H1 (cell line): Measurements from ENCODE around the gene MYOCD. TPM values are rescaled to one million over a fixed set of nuclear protein-coding genes. Genes with fewer than 3 reads are reported as not detected.

Source experiments
- ATF2 ChIP-seq: IDR thresholded peaks from 2 replicates; pipeline ENCODE4 v1.6.1; 2012; ENCODE audit warnings: low read length, inconsistent platforms
- CHD2 ChIP-seq: IDR thresholded peaks from 2 replicates; pipeline ENCODE4 v1.6.1; 2012; ENCODE audit warnings: low read length, improper control_type of control experiment
- CHD7 ChIP-seq: fragments of 300-600 bp; sonication (generic); IDR thresholded peaks from 2 replicates; pipeline ENCODE4 v1.7.1; 2012; ENCODE audit warnings: low read length, moderate library complexity, mild to moderate bottlenecking, inconsistent platforms; ENCODE audit not compliant: insufficient replicate concordance
- EZH2 ChIP-seq: fragments of 200-600 bp; sonication (generic); IDR thresholded peaks from 2 replicates; pipeline ENCODE4 v1.7.1; 2012; ENCODE audit warnings: low read depth, mild to moderate bottlenecking, moderate library complexity, low read length, inconsistent platforms; ENCODE audit not compliant: severe bottlenecking
- HDAC2 ChIP-seq, 2 experiments: fragments of 300-600 bp in 1 of 2; sonication (generic) in 1 of 2; IDR thresholded peaks; 2 replicates each; pipeline ENCODE4 v1.6.1; 2011 to 2012; ENCODE audit warnings: low read depth in 2 of 2, low read length in 2 of 2, mild to moderate bottlenecking in 2 of 2, moderate library complexity in 2 of 2, borderline replicate concordance in 1 of 2, inconsistent platforms in 1 of 2
- KDM5A ChIP-seq: fragments of 200-600 bp; IDR thresholded peaks from 2 replicates; pipeline ENCODE4 v1.7.1; 2012; ENCODE audit warnings: mild to moderate bottlenecking, low read length, inconsistent platforms, mixed read lengths
- NRF1 ChIP-seq: IDR thresholded peaks from 2 replicates; pipeline ENCODE4 v1.6.1; 2011; ENCODE audit warnings: mild to moderate bottlenecking, low read depth, low read length, improper control_type of control experiment
- SIX5 ChIP-seq: IDR thresholded peaks from 2 replicates; pipeline ENCODE4 v1.6.1; 2011; ENCODE audit warnings: mild to moderate bottlenecking, low read depth, low read length
- SP2 ChIP-seq: IDR thresholded peaks from 2 replicates; pipeline ENCODE4 v1.6.1; 2012; ENCODE audit warnings: mild to moderate bottlenecking, low read length, inconsistent platforms
- ZNF274 ChIP-seq: IDR thresholded peaks from 2 replicates; pipeline ENCODE4 v1.7.0; 2012; ENCODE audit warnings: low read length, borderline replicate concordance; ENCODE audit errors: extremely low read depth
- polyA plus RNA-seq, 7 experiments: library from polyadenylated mRNA; depleted of rRNA in 3 of 7; stranded (reverse) in 5 of 7; unstranded in 2 of 7; fragments of >200 nt in 5 of 7; fragments of 200-250 nt in 2 of 7; gene quantifications; 1 replicate in 5 of 7; 2 replicates in 1 of 7; 4 replicates in 1 of 7; pipeline versions ENCODE4 v1.2.1 to v1.2.3, GENCODE V29; 2011 to 2013; ENCODE audit warnings: missing spikeins in 2 of 7, mixed read lengths in 2 of 7
- total RNA-seq: library from RNA; stranded (reverse); fragmentation: NEBNext Ultra II Directional; extraction: Animal tissue kit (Norgen Biotek cat#: 25700); gene quantifications from 2 replicates; pipeline ENCODE4 v1.2.1, GENCODE V29; 2021

Gene MYOCD
- total and polyA plus RNA-seq, 2 of the 8 experiments (the other 6 are each of a cell fraction or from before 2014, with no cell fraction given), result 0.30 to 4.9 TPM

- TF ChIP-seq ATF2 (no peak), HDAC2 (IDR thresholded peaks at IDR 0.05; ENCODE audit: borderline replicate concordance in 1 of 2, low read depth in 2 of 2, low read length in 2 of 2) (no peak), CHD2 (no peak), KDM5A (no peak), ZNF274 (no peak), NRF1 (no peak), CHD7 (no peak), SIX5 (no peak), SP2 (no peak), EZH2 (no peak)
Measured at GRCh38 chr17:12765548-12765947, 99.9 kb downstream of the MYOCD start (continued).
